ENCODE results near the gene TSPAN1. TPM values are rescaled to one million over a fixed set of nuclear protein-coding genes. Genes with fewer than 3 reads are reported as not detected.

Gene TSPAN1
- total and polyA plus RNA-seq, 12 donors: 0.80 to 5.3 (median 1.7) TPM

DNA sequence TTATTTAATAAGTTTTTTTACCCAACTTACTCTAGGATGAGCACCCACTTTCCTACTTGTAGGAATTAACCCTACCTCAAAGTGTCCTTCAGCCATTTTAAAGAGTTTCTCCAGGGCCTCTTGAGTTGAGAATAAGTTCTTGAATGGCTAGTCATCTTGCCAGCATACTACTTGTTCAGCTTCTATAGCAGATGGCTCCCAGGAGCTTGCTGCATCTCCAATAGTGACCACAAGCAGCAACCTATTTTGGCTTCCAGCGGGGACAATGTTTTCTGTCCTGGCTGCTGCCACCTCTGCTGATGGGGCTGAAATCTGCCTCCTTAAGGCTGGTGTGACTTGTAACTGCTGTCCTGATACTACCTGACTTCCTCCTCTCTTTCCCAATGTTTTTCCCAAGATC, 21.7 kb upstream of the TSPAN1 start:
- Histone ChIP-seq H3K36me3 (no peaks in the 10 kb centered on the region), H3K4me1 (peaks cover 0 to 14% (median 3%) of the 10 kb centered on the region in 9 donors), H3K4me3 (no peak overlapping the region), H3K27ac (no peak overlapping the region), H3K27me3 (no peaks in the 10 kb centered on the region), H3K9me3 (no peaks in the 10 kb centered on the region)
- ATAC-seq (no peak), DNase-seq (no peak)
- intact Hi-C loops (cut with DNase I): no loop called here
- TF ChIP-seq, protein P1, sequence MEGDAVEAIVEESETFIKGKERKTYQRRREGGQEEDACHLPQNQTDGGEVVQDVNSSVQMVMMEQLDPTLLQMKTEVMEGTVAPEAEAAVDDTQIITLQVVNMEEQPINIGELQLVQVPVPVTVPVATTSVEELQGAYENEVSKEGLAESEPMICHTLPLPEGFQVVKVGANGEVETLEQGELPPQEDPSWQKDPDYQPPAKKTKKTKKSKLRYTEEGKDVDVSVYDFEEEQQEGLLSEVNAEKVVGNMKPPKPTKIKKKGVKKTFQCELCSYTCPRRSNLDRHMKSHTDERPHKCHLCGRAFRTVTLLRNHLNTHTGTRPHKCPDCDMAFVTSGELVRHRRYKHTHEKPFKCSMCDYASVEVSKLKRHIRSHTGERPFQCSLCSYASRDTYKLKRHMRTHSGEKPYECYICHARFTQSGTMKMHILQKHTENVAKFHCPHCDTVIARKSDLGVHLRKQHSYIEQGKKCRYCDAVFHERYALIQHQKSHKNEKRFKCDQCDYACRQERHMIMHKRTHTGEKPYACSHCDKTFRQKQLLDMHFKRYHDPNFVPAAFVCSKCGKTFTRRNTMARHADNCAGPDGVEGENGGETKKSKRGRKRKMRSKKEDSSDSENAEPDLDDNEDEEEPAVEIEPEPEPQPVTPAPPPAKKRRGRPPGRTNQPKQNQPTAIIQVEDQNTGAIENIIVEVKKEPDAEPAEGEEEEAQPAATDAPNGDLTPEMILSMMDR (IDR thresholded peaks at IDR 0.05): no peak
- 90 to 96% methylated on average over 1 of the region's 1 CpG for WGBS, 2 donors

DNA sequence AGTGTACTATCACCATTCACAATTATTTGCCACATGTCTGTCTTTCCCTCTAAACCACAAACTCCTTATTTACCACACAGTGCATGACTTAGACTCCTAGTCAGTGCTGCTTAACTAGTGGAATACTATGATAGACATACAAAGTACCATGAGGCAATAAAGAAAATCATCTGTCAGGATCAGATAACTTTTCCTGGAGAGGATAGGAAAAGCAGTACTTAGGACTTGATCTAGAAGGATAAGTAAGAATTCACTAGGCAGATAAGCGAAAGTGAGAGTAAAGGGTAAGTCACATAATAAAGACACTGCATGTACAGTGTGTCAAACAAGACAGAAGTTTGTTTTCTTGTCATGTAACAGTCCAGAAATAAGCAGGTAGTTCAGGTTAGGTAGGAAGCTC, 21.2 kb upstream of the TSPAN1 start:
- H3K27me3 ChIP-seq: no peaks in the 10 kb centered on the region
- H3K36me3 ChIP-seq: no peaks in the 10 kb centered on the region
- H3K4me1 ChIP-seq: peaks cover 0 to 14% (median 3%) of the 10 kb centered on the region in 9 donors
- TF ChIP-seq, protein P1 (IDR thresholded peaks at IDR 0.05): no peak
- H3K27ac ChIP-seq: no peak overlapping the region
- intact Hi-C loops (cut with DNase I): no loop called here
- WGBS, 2 donors: 91 to 95% methylated on average over 1 of the region's 1 CpG
- H3K4me3 ChIP-seq: no peak overlapping the region
- no peak for ATAC-seq
- H3K9me3 ChIP-seq: no peaks in the 10 kb centered on the region
- DNase-seq: no peak

DNA sequence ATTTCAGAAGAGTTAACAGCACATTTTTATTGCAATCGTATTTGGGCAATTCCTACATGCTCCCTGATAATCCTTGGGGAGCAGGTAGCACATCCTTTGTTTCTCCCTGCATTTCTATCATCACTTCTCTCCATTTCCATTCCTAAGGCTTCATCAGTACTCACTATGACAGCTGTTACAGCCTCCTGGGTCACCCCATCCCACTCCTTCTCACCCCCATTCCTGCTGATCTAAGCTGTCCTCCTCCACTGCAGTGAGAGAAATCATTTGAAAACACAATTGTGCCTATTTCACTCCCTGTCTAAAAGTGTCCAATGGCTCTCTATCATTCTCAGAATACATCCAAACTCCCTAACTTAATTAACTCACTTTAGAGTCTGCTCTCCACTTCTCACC, 17.0 kb upstream of the TSPAN1 start:
- Histone ChIP-seq H3K4me1 (no peaks in the 10 kb centered on the region), H3K27me3 (no peaks in the 10 kb centered on the region), H3K9me3 (no peaks in the 10 kb centered on the region), H3K36me3 (no peaks in the 10 kb centered on the region), H3K4me3 (no peak overlapping the region), H3K27ac (no peak overlapping the region)
- TF ChIP-seq, protein P1 (IDR thresholded peaks at IDR 0.05): no peak
- intact Hi-C loops (cut with DNase I): no loop called here
- 77 to 94% methylated on average over 1 of the region's 1 CpG for WGBS, 2 donors
- DNase-seq (no peak), ATAC-seq (no peak)

DNA sequence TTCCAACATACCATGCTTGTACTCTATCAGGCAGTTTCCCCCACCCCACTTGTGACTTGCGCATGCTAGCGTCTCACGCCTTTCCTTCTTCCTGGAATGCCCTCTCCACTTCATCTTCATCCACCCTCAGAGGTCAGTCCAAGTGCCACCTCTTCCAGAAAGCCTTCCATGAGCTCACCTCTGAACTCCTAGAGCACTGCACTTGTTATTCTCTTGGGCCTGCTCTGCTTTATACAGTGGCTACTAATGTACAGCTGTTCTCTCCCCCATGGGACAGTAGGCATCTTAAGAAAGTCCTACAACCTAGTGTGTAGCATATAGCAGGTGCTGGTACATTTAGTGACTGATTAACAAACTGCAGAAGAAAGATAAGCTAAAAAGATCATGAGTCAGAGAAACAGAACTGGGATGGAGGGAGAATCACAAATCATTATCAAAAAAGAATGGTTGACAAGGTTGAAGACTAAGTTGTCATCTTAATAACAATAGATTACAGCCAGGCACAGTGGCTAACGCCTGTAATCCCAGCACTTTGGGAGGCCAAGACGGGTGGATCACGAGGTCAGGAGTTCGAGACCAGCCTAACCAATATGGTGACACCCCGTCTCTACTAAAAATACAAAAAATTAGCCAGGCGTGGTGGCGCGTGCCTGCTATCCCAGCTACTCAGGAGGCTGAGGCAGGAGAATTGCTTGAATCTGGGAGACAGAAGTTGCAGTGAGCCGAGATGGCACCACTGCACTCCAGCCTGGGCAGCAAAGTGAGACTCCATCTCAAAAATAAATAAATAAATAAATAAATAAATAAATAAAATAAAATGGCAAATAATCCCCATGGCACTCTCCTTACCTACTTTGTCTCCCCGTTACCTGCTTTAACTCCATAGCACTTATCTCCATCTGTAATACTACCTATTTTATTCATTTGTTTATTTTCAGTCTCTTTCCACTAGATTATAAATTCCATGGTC, 16.3 kb upstream of the TSPAN1 start:
- H3K4me1 ChIP-seq: no peaks in the 10 kb centered on the region
- no peaks in the 10 kb centered on the region for H3K27me3 ChIP-seq
- H3K9me3 ChIP-seq: no peaks in the 10 kb centered on the region
- no peak overlapping the region for H3K4me3 ChIP-seq
- H3K36me3 ChIP-seq: no peaks in the 10 kb centered on the region
- TF ChIP-seq, protein P1 (IDR thresholded peaks at IDR 0.05): no peak
- no peak overlapping the region for H3K27ac ChIP-seq
- no peak for ATAC-seq
- intact Hi-C loops (cut with DNase I): no loop called here
- no peak for DNase-seq
- 92% methylated on average over 13 of the region's 13 CpGs for WGBS, 2 donors
